HepG2 (cell line): Measurements from ENCODE around the gene HAND1. TPM values are rescaled to one million over a fixed set of nuclear protein-coding genes. Genes with fewer than 3 reads are reported as not detected.

Experiments
- ARHGAP35 ChIP-seq: sonication (generic); formaldehyde crosslinking; IDR thresholded peaks from 2 replicates; pipeline ENCODE4 v1.9.0; 2022; ENCODE audit warnings: mild to moderate bottlenecking, inconsistent platforms, moderate library complexity, missing genetic modification reagents, borderline replicate concordance
- ASH2L ChIP-seq: fragments of 300-600, 200-600 bp; sonication (generic); IDR thresholded peaks from 2 replicates; pipeline ENCODE4 v1.7.0; 2017; ENCODE audit warnings: low read depth, mild to moderate bottlenecking, moderate library complexity, mixed read lengths, low read length; ENCODE audit not compliant: insufficient read length
- DPF2 ChIP-seq: sonication (generic); formaldehyde crosslinking; IDR thresholded peaks from 2 replicates; pipeline ENCODE4 v1.4.0; 2020; ENCODE audit warnings: mild to moderate bottlenecking, low read depth, missing genetic modification reagents, borderline replicate concordance
- FOXO1 ChIP-seq: sonication (generic); formaldehyde crosslinking; IDR thresholded peaks from 2 replicates; pipeline ENCODE4 v1.4.0; 2020; ENCODE audit warnings: missing genetic modification reagents
- GATAD1 ChIP-seq: IDR thresholded peaks from 2 replicates; pipeline ENCODE4 v1.6.1; 2016; ENCODE audit warnings: missing genetic modification reagents, missing compliant biosample characterization
- KAT8 ChIP-seq: IDR thresholded peaks from 2 replicates; pipeline ENCODE4 v1.6.1; 2016; ENCODE audit warnings: missing genetic modification reagents, missing compliant biosample characterization
- MXD4 ChIP-seq: IDR thresholded peaks from 2 replicates; pipeline ENCODE4 v1.6.1; 2016; ENCODE audit warnings: mild to moderate bottlenecking, missing biosample characterization, missing genetic modification reagents
- PBX3 ChIP-seq: sonication (generic); formaldehyde crosslinking; IDR thresholded peaks from 2 replicates; pipeline ENCODE4 v1.8.1; 2023; ENCODE audit warnings: missing genetic modification reagents, inconsistent platforms, borderline replicate concordance
- REPIN1 ChIP-seq: sonication (generic); formaldehyde crosslinking; IDR thresholded peaks from 2 replicates; pipeline ENCODE4 v1.8.0; 2022; ENCODE audit warnings: missing genetic modification reagents, low read depth, mild to moderate bottlenecking, borderline replicate concordance
- SIN3B ChIP-seq: fragments of 150-350 bp; IDR thresholded peaks from 2 replicates; pipeline ENCODE4 v1.6.1; 2014; ENCODE audit warnings: low read length
- TARDBP ChIP-seq: sonication (generic); formaldehyde crosslinking; IDR thresholded peaks from 2 replicates; pipeline ENCODE4 v1.8.0; 2022; ENCODE audit warnings: mild to moderate bottlenecking, missing genetic modification reagents
- TCF12 ChIP-seq, 2 experiments: fragments of 450-650 bp in 1 of 2; sonication (generic) in 1 of 2; formaldehyde crosslinking in 1 of 2; IDR thresholded peaks; 2 replicates each; pipeline versions ENCODE4 v1.6.1 to v1.8.0; 2017 to 2022; ENCODE audit warnings: antibody characterized with exemption in 1 of 2, mild to moderate bottlenecking in 1 of 2, missing genetic modification reagents in 1 of 2, moderate library complexity in 1 of 2
- ZFY ChIP-seq: sonication (generic); formaldehyde crosslinking; IDR thresholded peaks from 2 replicates; pipeline ENCODE4 v1.4.0; 2020; ENCODE audit warnings: missing genetic modification reagents
- ZNF383 ChIP-seq: sonication (generic); formaldehyde crosslinking; IDR thresholded peaks from 2 replicates; pipeline ENCODE4 v1.4.0; 2020; ENCODE audit warnings: missing genetic modification reagents, mild to moderate bottlenecking, borderline replicate concordance
- ZNF501 ChIP-seq: sonication (generic); formaldehyde crosslinking; IDR thresholded peaks from 2 replicates; pipeline ENCODE4 v1.5.1; 2020; ENCODE audit warnings: mild to moderate bottlenecking, moderate library complexity, missing genetic modification reagents
- ZNF503 ChIP-seq: sonication (generic); formaldehyde crosslinking; IDR thresholded peaks from 2 replicates; pipeline ENCODE4 v1.4.0; 2020; ENCODE audit warnings: missing genetic modification reagents
- ZNF619 ChIP-seq: sonication (generic); formaldehyde crosslinking; IDR thresholded peaks from 2 replicates; pipeline ENCODE4 v1.4.0; 2020; ENCODE audit warnings: mild to moderate bottlenecking, missing genetic modification reagents
- ZNF720 ChIP-seq: sonication (generic); formaldehyde crosslinking; IDR thresholded peaks from 2 replicates; pipeline ENCODE4 v1.4.0; 2020; ENCODE audit warnings: missing genetic modification reagents
- ZNF800 ChIP-seq: sonication (generic); formaldehyde crosslinking; IDR thresholded peaks from 2 replicates; pipeline ENCODE4 v1.4.0; 2020; ENCODE audit warnings: missing genetic modification reagents
- polyA plus RNA-seq, 8 experiments: library from polyadenylated mRNA; depleted of rRNA in 3 of 8; stranded (reverse) in 7 of 8; unstranded in 1 of 8; fragments of >200 nt; fragmentation: Illumina TruSeq in 4 of 8; extraction: Trizol in 4 of 8; gene quantifications; 2 replicates each; pipeline versions ENCODE4 v1.2.1 to v1.2.3, GENCODE V29; 2011 to 2016; ENCODE audit warnings: low read depth in 4 of 8, missing spikeins in 1 of 8, mixed read lengths in 1 of 8; ENCODE audit not compliant: insufficient read depth in 1 of 8
- total RNA-seq, 5 experiments: library from RNA; depleted of rRNA; stranded (reverse); fragments of >200 nt; fragmentation: Illumina TruSeq; extraction: Trizol; gene quantifications; 2 replicates each; pipeline ENCODE4 v1.2.3, GENCODE V29; 2016; ENCODE audit warnings: low read depth in 1 of 5
- TF ChIP-seq, protein P1 (sequence below): sonication (generic); formaldehyde crosslinking; conservative IDR thresholded peaks from 2 replicates; pipeline ENCODE4 v1.4.0; 2020; ENCODE audit warnings: mild to moderate bottlenecking, missing genetic modification reagents, moderate library complexity

Gene HAND1
- total and polyA plus RNA-seq, 2 of the 13 experiments (the other 11 are each of a cell fraction or from before 2014, with no cell fraction given), result not detected

GRCh38 chr5:154445422-154446194, 32.4 kb downstream of the HAND1 start, which contains the start of gene SAP30L (continued):
- TF ChIP-seq, protein P1, sequence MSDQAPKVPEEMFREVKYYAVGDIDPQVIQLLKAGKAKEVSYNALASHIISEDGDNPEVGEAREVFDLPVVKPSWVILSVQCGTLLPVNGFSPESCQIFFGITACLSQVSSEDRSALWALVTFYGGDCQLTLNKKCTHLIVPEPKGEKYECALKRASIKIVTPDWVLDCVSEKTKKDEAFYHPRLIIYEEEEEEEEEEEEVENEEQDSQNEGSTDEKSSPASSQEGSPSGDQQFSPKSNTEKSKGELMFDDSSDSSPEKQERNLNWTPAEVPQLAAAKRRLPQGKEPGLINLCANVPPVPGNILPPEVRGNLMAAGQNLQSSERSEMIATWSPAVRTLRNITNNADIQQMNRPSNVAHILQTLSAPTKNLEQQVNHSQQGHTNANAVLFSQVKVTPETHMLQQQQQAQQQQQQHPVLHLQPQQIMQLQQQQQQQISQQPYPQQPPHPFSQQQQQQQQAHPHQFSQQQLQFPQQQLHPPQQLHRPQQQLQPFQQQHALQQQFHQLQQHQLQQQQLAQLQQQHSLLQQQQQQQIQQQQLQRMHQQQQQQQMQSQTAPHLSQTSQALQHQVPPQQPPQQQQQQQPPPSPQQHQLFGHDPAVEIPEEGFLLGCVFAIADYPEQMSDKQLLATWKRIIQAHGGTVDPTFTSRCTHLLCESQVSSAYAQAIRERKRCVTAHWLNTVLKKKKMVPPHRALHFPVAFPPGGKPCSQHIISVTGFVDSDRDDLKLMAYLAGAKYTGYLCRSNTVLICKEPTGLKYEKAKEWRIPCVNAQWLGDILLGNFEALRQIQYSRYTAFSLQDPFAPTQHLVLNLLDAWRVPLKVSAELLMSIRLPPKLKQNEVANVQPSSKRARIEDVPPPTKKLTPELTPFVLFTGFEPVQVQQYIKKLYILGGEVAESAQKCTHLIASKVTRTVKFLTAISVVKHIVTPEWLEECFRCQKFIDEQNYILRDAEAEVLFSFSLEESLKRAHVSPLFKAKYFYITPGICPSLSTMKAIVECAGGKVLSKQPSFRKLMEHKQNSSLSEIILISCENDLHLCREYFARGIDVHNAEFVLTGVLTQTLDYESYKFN (CRISPR knock-in tag), result no peak
- TF ChIP-seq KAT8, result peak; percentile 89
- TF ChIP-seq MXD4 (CRISPR knock-in tag), result no peak
- no peak for TF ChIP-seq ZNF720
- no peak for TF ChIP-seq ARHGAP35
- no peak for TF ChIP-seq TCF12 (IDR thresholded peaks at IDR 0.05)
- no peak for TF ChIP-seq TCF12 (CRISPR knock-in tag; IDR thresholded peaks at IDR 0.05)
- no peak for TF ChIP-seq ZNF383 (CRISPR knock-in tag)
- no peak for TF ChIP-seq ZNF503 (CRISPR knock-in tag)
- no peak for TF ChIP-seq ASH2L
- no peak for TF ChIP-seq ZNF800 (CRISPR knock-in tag)
- no peak for TF ChIP-seq ZNF619
- TF ChIP-seq SIN3B, result no peak
- TF ChIP-seq GATAD1, result peak; percentile 68
- peak; percentile 84; the same call in 1 of the 2 replicates for TF ChIP-seq PBX3 (CRISPR knock-in tag)
- peak; percentile 70; the same call in 1 of the 2 replicates for TF ChIP-seq ZNF501 (CRISPR knock-in tag)
- 0 out of 2 replicates have a peak, but pooled peaks have one; percentile 36 for TF ChIP-seq REPIN1
- peak; percentile 67 for TF ChIP-seq ZFY (CRISPR knock-in tag)
- no peak for TF ChIP-seq FOXO1 (CRISPR knock-in tag)
- TF ChIP-seq DPF2, result no peak
- TF ChIP-seq TARDBP (CRISPR knock-in tag), result 0 out of 2 replicates have a peak, but pooled peaks have one; percentile 60
- TF ChIP-seq, all 625 proteins: peak for 141
